Panc1 (cell line): ENCODE measurements around the gene ARL10. TPM values are rescaled to one million over a fixed set of nuclear protein-coding genes. Genes with fewer than 3 reads are reported as not detected.
A peak's percentile ranks its signal among the peaks of the same experiment; 100 is the strongest.

Source experiments
- ATAC-seq: fragments of 200-7000 bp; cut with Tn5 transposase; 2 replicates; pipeline ENCODE4 v1.9.1; 2020; ENCODE audit warnings: mild to moderate bottlenecking, moderate library complexity
- BruUV-seq: library from RNA; stranded (reverse); fragments of 400-500 nt; replicated peaks from 2 replicates; lab custom pipeline; 2021; lab: Mats Ljungman, UMichigan
- CTCF ChIA-PET: fragments of 300-600 bp; sonication (Branson Sonifier 250); formaldehyde crosslinking; loops from one replicate; lab custom pipeline; 2022; ENCODE audit warnings: antibody characterized with exemption; lab: Charles Lee
- POLR2A ChIA-PET: fragments of 300-600 bp; sonication (Branson Sonifier 250); formaldehyde crosslinking; loops from one replicate; lab custom pipeline; 2022; ENCODE audit warnings: antibody characterized with exemption; lab: Charles Lee
- DNase-seq: peaks from one replicate; pipeline ENCODE4 v3.0.0-alpha.2; 2010; ENCODE audit warnings: low read depth, low spot score
- H3K27ac ChIP-seq: 2 replicates; pipeline ENCODE4 v1.5.1; 2011; ENCODE audit warnings: mild to moderate bottlenecking, low read length, inconsistent platforms
- H3K27me3 ChIP-seq: fragments of 200-500 bp; sonication (Bioruptor generic); 2 replicates; pipeline ENCODE4 v1.6.0; 2014; ENCODE audit warnings: low read length, inconsistent platforms; ENCODE audit not compliant: control insufficient read depth, insufficient read depth
- H3K36me3 ChIP-seq: fragments of 200-500 bp; sonication (Bioruptor generic); 2 replicates; pipeline ENCODE4 v1.5.1; 2014; ENCODE audit warnings: inconsistent platforms, mild to moderate bottlenecking, low read length, moderate library complexity; ENCODE audit not compliant: control insufficient read depth, insufficient read depth
- H3K4me1 ChIP-seq: 2 replicates; pipeline ENCODE4 v1.5.1; 2011; ENCODE audit warnings: inconsistent platforms, mild to moderate bottlenecking, low read length, moderate library complexity; ENCODE audit not compliant: control insufficient read depth, insufficient read depth
- H3K4me3 ChIP-seq, 2 experiments: 2 replicates each; pipeline ENCODE4 v1.5.1; 2011 to 2012; ENCODE audit warnings: low read depth in 2 of 2, low read length in 2 of 2, mild to moderate bottlenecking in 2 of 2, inconsistent platforms in 1 of 2, moderate library complexity in 1 of 2
- H3K9me3 ChIP-seq: fragments of 200-500 bp; sonication (Bioruptor generic); 2 replicates; pipeline ENCODE4 v1.5.1; 2014; ENCODE audit warnings: low read depth, mild to moderate bottlenecking, inconsistent platforms, low read length, moderate library complexity; ENCODE audit not compliant: control insufficient read depth, insufficient read depth
- POLR2AphosphoS5 ChIP-seq: IDR thresholded peaks from 2 replicates; pipeline ENCODE4 v1.6.1; 2012; ENCODE audit warnings: mild to moderate bottlenecking, low read depth, low read length, moderate library complexity
- SIN3A ChIP-seq: IDR thresholded peaks from 2 replicates; pipeline ENCODE4 v1.6.1; 2012; ENCODE audit warnings: low read depth, mild to moderate bottlenecking, low read length, moderate library complexity, borderline replicate concordance; ENCODE audit not compliant: insufficient read depth
- TCF7L2 ChIP-seq: IDR thresholded peaks from 2 replicates; pipeline ENCODE4 v1.6.1; 2011; ENCODE audit warnings: mild to moderate bottlenecking, low read depth, low read length, inconsistent platforms
- in situ Hi-C: cut with HindIII; loops from 2 replicates; pipeline ENCODE4 v1.10.0; 2016; ENCODE audit warnings: low sequenced_read_pairs, low pct_unique_long_range_greater_than_20kb
- intact Hi-C: fragments of 100-400 bp; cut with micrococcal nuclease; formaldehyde crosslinking; loops from one replicate; pipeline ENCODE4 v1.10.0; 2022; ENCODE audit not compliant: unreplicated experiment
- total RNA-seq: library from RNA; stranded (reverse); gene quantifications from one replicate; pipeline ENCODE4 v1.2.1, GENCODE V29; 2021; ENCODE audit not compliant: unreplicated experiment
- TF ChIP-seq, protein P1 (sequence below), 2 experiments: IDR thresholded peaks; 2 replicates each; pipeline ENCODE4 v1.6.1; 2011 to 2012; ENCODE audit warnings: low read depth in 2 of 2, control low read depth in 1 of 2, low read length in 1 of 2, mild to moderate bottlenecking in 1 of 2, moderate library complexity in 1 of 2; ENCODE audit not compliant: insufficient read depth in 1 of 2
- TF ChIP-seq, protein P2 (sequence below): fragments of 450-650 bp; IDR thresholded peaks from 2 replicates; pipeline ENCODE4 v1.5.1; 2017; ENCODE audit warnings: mild to moderate bottlenecking

The ARL10 gene
- total RNA-seq, 1 experiment from 2014 or later = 2.0 TPM

DNA sequence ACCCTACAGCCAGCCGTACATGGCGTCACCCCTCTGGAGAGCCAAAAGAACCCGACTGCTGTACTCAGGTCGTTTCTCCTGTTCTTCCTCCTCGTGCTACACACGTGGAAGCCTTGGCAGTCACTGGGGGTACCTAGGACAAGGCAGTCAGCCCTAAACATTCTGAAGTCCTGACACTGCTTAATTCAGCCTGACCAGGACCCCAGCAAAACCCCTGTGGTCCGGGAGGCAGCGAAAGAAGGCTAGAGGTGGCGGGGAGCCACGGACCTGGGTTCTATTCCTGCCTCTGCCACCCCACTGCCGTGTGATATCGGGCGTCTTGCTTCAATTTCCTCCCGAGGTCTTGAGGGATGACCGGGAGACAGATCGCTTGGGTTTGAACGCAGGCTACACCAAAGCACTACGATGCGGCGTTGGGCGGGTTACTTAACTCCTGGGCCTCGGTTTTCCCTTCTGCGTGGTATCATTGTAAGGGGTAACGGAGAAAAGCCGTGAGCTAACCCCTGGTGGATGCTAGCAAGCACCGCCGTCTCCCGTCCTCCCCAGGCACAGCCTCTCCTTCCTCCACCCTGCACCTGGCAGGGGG, 429 bp upstream of the ARL10 start:
- no TSS peak for BruUV-seq
- CTCF ChIA-PET = no interaction called here

DNA sequence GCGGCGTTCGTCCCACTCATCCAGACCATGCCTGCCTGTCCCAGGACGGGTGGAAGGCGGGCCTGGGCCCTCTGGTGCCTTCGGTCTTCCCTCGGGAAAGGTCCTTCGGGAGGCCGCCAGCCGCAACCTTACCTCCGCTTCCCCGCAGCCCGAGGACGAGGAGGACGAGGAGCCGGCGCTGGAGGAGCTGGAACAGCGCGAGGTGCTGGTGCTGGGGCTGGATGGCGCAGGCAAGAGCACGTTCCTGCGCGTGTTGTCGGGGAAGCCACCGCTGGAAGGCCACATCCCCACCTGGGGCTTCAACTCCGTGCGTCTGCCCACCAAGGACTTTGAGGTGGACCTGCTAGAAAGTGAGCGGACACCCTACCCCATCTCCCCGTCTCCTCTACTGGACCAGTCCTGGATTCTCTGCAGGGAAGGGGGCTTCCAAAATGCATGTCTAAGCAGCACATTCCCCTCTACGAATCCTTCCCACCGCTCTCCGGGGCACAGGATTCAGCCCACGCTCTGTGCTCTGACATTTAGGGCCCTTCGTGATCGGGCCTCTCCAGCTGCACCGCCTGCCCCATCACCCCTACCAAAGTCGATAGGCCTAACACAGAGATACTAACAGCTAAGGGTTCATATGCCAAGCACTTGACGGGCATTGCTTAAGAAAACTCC, 1.1 kb downstream of the ARL10 start:
- intact Hi-C loops (no loop called here), in situ Hi-C loops (no loop called here)
- Histone ChIP-seq H3K27me3 (no peaks in the 10 kb centered on the region), H3K9me3 (no peaks in the 10 kb centered on the region), H3K4me1 (peaks cover 6% of the 10 kb centered on the region; the same call in 1 of the 2 replicates), H3K27ac (no peak overlapping the region), H3K4me3 (peak overlapping the region in 1 of 2 experiments; percentile 54; a peak in 1 of 4 replicates), H3K36me3 (no peaks in the 10 kb centered on the region; the same call in 1 of the 2 replicates)
- TF ChIP-seq, protein P1, sequence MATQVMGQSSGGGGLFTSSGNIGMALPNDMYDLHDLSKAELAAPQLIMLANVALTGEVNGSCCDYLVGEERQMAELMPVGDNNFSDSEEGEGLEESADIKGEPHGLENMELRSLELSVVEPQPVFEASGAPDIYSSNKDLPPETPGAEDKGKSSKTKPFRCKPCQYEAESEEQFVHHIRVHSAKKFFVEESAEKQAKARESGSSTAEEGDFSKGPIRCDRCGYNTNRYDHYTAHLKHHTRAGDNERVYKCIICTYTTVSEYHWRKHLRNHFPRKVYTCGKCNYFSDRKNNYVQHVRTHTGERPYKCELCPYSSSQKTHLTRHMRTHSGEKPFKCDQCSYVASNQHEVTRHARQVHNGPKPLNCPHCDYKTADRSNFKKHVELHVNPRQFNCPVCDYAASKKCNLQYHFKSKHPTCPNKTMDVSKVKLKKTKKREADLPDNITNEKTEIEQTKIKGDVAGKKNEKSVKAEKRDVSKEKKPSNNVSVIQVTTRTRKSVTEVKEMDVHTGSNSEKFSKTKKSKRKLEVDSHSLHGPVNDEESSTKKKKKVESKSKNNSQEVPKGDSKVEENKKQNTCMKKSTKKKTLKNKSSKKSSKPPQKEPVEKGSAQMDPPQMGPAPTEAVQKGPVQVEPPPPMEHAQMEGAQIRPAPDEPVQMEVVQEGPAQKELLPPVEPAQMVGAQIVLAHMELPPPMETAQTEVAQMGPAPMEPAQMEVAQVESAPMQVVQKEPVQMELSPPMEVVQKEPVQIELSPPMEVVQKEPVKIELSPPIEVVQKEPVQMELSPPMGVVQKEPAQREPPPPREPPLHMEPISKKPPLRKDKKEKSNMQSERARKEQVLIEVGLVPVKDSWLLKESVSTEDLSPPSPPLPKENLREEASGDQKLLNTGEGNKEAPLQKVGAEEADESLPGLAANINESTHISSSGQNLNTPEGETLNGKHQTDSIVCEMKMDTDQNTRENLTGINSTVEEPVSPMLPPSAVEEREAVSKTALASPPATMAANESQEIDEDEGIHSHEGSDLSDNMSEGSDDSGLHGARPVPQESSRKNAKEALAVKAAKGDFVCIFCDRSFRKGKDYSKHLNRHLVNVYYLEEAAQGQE (IDR thresholded peaks at IDR 0.05; ENCODE audit: insufficient read depth in 1 of 2, low read depth in 2 of 2, low read length in 1 of 2) = no peak
- no peak for TF ChIP-seq TCF7L2
- TF ChIP-seq, protein P2, sequence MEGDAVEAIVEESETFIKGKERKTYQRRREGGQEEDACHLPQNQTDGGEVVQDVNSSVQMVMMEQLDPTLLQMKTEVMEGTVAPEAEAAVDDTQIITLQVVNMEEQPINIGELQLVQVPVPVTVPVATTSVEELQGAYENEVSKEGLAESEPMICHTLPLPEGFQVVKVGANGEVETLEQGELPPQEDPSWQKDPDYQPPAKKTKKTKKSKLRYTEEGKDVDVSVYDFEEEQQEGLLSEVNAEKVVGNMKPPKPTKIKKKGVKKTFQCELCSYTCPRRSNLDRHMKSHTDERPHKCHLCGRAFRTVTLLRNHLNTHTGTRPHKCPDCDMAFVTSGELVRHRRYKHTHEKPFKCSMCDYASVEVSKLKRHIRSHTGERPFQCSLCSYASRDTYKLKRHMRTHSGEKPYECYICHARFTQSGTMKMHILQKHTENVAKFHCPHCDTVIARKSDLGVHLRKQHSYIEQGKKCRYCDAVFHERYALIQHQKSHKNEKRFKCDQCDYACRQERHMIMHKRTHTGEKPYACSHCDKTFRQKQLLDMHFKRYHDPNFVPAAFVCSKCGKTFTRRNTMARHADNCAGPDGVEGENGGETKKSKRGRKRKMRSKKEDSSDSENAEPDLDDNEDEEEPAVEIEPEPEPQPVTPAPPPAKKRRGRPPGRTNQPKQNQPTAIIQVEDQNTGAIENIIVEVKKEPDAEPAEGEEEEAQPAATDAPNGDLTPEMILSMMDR = no peak
- TF ChIP-seq POLR2AphosphoS5 = no peak
- no peak for TF ChIP-seq SIN3A
- CTCF ChIA-PET = no interaction called here
- POLR2A ChIA-PET = no interaction called here
- no peak for DNase-seq
- no peak for ATAC-seq
- BruUV-seq = no TSS peak

More for the DNA sequence above, 429 bp upstream of the ARL10 start:
- no peaks in the 10 kb centered on the region for H3K9me3 ChIP-seq
- in situ Hi-C loops = no loop called here
- intact Hi-C loops = no loop called here
- POLR2A ChIA-PET = no interaction called here
- H3K36me3 ChIP-seq = no peaks in the 10 kb centered on the region; the same call in 1 of the 2 replicates
- H3K27me3 ChIP-seq = no peaks in the 10 kb centered on the region
- H3K27ac ChIP-seq = peak overlapping the region; percentile 39; the same call in 1 of the 2 replicates
- peak; percentile 6; the same call in 1 of the 2 replicates for ATAC-seq
- peaks cover 8% of the 10 kb centered on the region for H3K4me1 ChIP-seq
- TF ChIP-seq, protein P1 (IDR thresholded peaks at IDR 0.05; ENCODE audit: insufficient read depth in 1 of 2, low read depth in 2 of 2, low read length in 1 of 2) = no peak
- TF ChIP-seq SIN3A = no peak
- TF ChIP-seq TCF7L2 = no peak
- TF ChIP-seq, protein P2 = no peak
- TF ChIP-seq POLR2AphosphoS5 = no peak
- DNase-seq = no peak
- peak overlapping the region; percentile 54 to 62 for H3K4me3 ChIP-seq
